Measurements from ENCODE around the gene GMDS.

DNA sequence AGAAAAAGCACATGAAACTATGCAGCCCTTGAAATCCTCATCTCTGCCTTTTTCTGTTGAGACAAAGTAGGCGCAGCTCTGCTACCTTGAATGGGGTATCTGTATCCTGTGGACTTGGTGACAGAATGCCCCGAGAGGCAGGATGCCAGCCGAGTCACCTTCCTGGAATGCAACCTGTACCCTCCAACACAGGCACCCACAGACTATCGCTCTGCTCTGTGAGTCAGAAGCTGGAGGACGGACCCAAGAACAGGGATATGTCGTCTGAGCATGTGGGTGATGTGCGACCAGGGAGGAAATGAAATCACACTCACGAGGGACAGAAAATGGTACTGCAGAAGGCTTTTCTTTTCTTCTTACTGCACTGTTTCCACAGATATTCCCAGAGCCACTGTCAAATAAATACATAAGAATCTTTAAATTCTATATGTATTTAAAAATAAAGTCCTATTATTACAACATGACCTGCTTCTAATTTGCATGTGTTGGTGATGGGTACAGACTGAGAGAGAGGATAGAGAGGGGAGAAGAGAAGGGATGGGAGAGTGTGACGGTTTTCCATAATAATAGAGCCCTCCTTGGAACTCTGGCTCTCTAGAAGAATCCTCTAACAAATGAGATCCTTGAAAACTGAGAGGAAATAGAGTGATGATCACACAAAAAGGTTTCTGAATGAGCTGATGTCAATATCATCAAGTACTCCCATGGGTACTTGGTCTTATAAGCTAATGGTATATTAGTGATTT is 327.6 kb downstream of the GMDS start:
- TF ChIP-seq POLR2AphosphoS5 (IDR thresholded peaks at IDR 0.05; ENCODE audit: low read depth, low read length) (no peak), POLR2A (IDR thresholded peaks at IDR 0.05; ENCODE audit: low read depth, low read length) (no peak), TAF1 (IDR thresholded peaks at IDR 0.05; ENCODE audit: borderline replicate concordance, low read depth, low read length) (no peak)

Data from GM12892 (cell line).